ENCODE data around the gene CASS4. TPM values are rescaled to one million over a fixed set of nuclear protein-coding genes. Genes with fewer than 3 reads are reported as not detected.
"Not testable (repeated sequence)": the region's sequence is repeated elsewhere in the genome, so short reads cannot be mapped to it uniquely, and the experiment has no call there.

CASS4 gene
- polyA plus RNA-seq, 1 donor from 2014 or later, result 0.56 TPM

- H3K9me3 ChIP-seq (ENCODE audit: low read length), result no peaks in the 10 kb centered on the region
- H2AFZ ChIP-seq (ENCODE audit: low read depth, low read length), result no peak overlapping the region
- H3K4me2 ChIP-seq (ENCODE audit: low read length), result no peak overlapping the region
- no peak overlapping the region for H3K9ac ChIP-seq (ENCODE audit: low read length)
- H3F3A ChIP-seq (ENCODE audit: insufficient read depth, low read length, poor library complexity, severe bottlenecking), result no peaks in the 10 kb centered on the region
- TF ChIP-seq REST (IDR thresholded peaks at IDR 0.05; ENCODE audit: borderline replicate concordance) (no peak), EZH2 (IDR thresholded peaks at IDR 0.05; ENCODE audit: borderline replicate concordance, insufficient read depth, low read length, poor library complexity, severe bottlenecking) (no peak), CTCF (IDR thresholded peaks at IDR 0.05; ENCODE audit: poor library complexity, severe bottlenecking) (peak; percentile 78), SMC3 (conservative IDR thresholded peaks at IDR 0.05; ENCODE audit: poor library complexity) (peak; percentile 80), RAD21 (conservative IDR thresholded peaks at IDR 0.05) (peak; percentile 72)
- peaks cover 6% of the 10 kb centered on the region for H3K79me2 ChIP-seq (replicated peaks; ENCODE audit: insufficient read depth, low read length)
- H3K36me3 ChIP-seq (ENCODE audit: insufficient read depth, low read length), result peaks cover 12% of the 10 kb centered on the region
- H3K9me2 ChIP-seq (ENCODE audit: insufficient read depth, low read length), result no peaks in the 10 kb centered on the region
- no peak overlapping the region for H3K27ac ChIP-seq (ENCODE audit: low read length)
- no peaks in the 10 kb centered on the region for H4K20me1 ChIP-seq (ENCODE audit: insufficient read depth)
- H3K4me3 ChIP-seq (ENCODE audit: low read length), result no peak overlapping the region
- H3K27me3 ChIP-seq (ENCODE audit: insufficient read depth, low read depth, low read length), result no peaks in the 10 kb centered on the region
These were observed 11.9 kb upstream of the CASS4 start for GRCh38 chr20:56400001-56400640.

GRCh38 chr20:56403465-56403864 lies 8.6 kb upstream of the CASS4 start:
- H3K9me3 ChIP-seq (ENCODE audit: low read length), result no peaks in the 10 kb centered on the region
- H3K9me2 ChIP-seq (ENCODE audit: insufficient read depth, low read length), result no peaks in the 10 kb centered on the region
- no peak overlapping the region for H3K9ac ChIP-seq (ENCODE audit: low read length)
- H3K27me3 ChIP-seq (ENCODE audit: insufficient read depth, low read depth, low read length), result no peaks in the 10 kb centered on the region
- H4K20me1 ChIP-seq (ENCODE audit: insufficient read depth), result no peaks in the 10 kb centered on the region
- no peak overlapping the region for H3K27ac ChIP-seq (ENCODE audit: low read length)
- peaks cover 6% of the 10 kb centered on the region for H3K79me2 ChIP-seq (replicated peaks; ENCODE audit: insufficient read depth, low read length)
- H3K36me3 ChIP-seq (ENCODE audit: insufficient read depth, low read length), result no peaks in the 10 kb centered on the region
- H3K4me2 ChIP-seq (ENCODE audit: low read length), result no peak overlapping the region
- no peak overlapping the region for H2AFZ ChIP-seq (ENCODE audit: low read depth, low read length)
- H3K4me3 ChIP-seq (ENCODE audit: low read length), result no peak overlapping the region
- no peaks in the 10 kb centered on the region for H3F3A ChIP-seq (ENCODE audit: insufficient read depth, low read length, poor library complexity, severe bottlenecking)
- TF ChIP-seq EP300 (conservative IDR thresholded peaks at IDR 0.05; ENCODE audit: poor library complexity, severe bottlenecking) (no peak), EZH2 (IDR thresholded peaks at IDR 0.05; ENCODE audit: borderline replicate concordance, insufficient read depth, low read length, poor library complexity, severe bottlenecking) (no peak), POLR2AphosphoS5 (IDR thresholded peaks at IDR 0.05) (no peak), RAD21 (conservative IDR thresholded peaks at IDR 0.05) (no peak), TAF1 (IDR thresholded peaks at IDR 0.05; ENCODE audit: low read depth) (no peak), CTCF (IDR thresholded peaks at IDR 0.05; ENCODE audit: poor library complexity, severe bottlenecking) (no peak), REST (IDR thresholded peaks at IDR 0.05; ENCODE audit: borderline replicate concordance) (no peak), MXI1 (conservative IDR thresholded peaks at IDR 0.05; ENCODE audit: poor library complexity, severe bottlenecking) (no peak), SMC3 (conservative IDR thresholded peaks at IDR 0.05; ENCODE audit: poor library complexity) (no peak)

GRCh38 chr20:56405356-56405755 lies 6.7 kb upstream of the CASS4 start:
- H3K27me3 ChIP-seq (ENCODE audit: insufficient read depth, low read depth, low read length); H3K9me3 ChIP-seq (ENCODE audit: low read length); H3K9ac ChIP-seq (ENCODE audit: low read length); H3K4me2 ChIP-seq (ENCODE audit: low read length); H2AFZ ChIP-seq (ENCODE audit: low read depth, low read length); H3K4me3 ChIP-seq (ENCODE audit: low read length); H3F3A ChIP-seq (ENCODE audit: insufficient read depth, low read length, poor library complexity, severe bottlenecking); H3K9me2 ChIP-seq (ENCODE audit: insufficient read depth, low read length); H4K20me1 ChIP-seq (ENCODE audit: insufficient read depth); H3K27ac ChIP-seq (ENCODE audit: low read length); H3K36me3 ChIP-seq (ENCODE audit: insufficient read depth, low read length); H3K79me2 ChIP-seq (replicated peaks; ENCODE audit: insufficient read depth, low read length): not testable (repeated sequence)

All from neural cell (in vitro differentiated cells).